Fibroblast of lung (primary cell): ENCODE results near the gene COMMD3.

Experiments used
- EZH2 ChIP-seq: IDR thresholded peaks from 2 replicates; pipeline ENCODE4 v1.5.1; 2012; ENCODE audit warnings: low read length, control low read depth, mild to moderate bottlenecking; ENCODE audit errors: missing control alignments
- TF ChIP-seq, protein P1 (sequence below), 2 donors: IDR thresholded peaks in 1 of 2; conservative IDR thresholded peaks in 1 of 2; 1 replicate in 1 of 2; 2 replicates in 1 of 2; pipeline ENCODE4 v1.5.1; 2011 to 2012; ENCODE audit warnings: low read length in 2 of 2, control low read depth in 1 of 2, inconsistent platforms in 1 of 2, low read depth in 1 of 2, mild to moderate bottlenecking in 1 of 2

DNA sequence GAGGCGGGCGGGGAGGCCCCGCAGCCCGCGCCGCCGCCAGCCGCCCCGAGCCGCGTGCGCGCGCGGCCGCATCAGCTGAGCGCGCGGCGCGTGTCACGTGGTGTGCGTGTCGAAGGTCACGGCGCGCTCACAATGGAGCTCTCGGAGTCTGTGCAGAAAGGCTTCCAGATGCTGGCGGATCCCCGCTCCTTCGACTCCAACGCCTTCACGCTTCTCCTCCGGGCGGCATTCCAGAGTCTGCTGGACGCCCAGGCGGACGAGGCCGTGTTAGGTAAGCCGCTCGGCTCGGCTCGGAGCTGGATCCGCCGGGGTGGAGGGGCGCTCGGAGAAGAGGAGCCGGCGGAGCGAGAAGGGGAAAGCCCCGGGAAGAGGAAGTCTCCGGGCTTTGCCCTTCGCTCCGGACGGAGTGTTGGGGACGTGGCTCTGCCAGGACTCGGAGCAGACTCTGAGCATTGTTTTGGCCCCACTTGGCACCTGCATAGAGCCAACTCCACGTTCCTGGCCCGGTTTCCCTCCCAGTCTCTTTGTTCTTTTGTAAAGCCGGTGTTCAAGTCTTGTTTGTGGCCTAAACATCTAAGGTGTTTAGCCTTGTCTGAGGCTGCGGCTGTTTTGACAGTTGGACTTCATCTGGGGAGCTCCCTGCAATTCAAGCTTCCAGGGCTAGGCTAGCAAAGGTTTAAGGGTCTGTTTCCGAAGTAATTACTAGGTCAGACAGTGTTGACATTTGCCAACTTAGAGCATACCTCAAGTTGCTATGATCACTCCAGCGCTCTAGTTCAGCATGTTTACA is at the start of gene COMMD3:
- TF ChIP-seq, protein P1, sequence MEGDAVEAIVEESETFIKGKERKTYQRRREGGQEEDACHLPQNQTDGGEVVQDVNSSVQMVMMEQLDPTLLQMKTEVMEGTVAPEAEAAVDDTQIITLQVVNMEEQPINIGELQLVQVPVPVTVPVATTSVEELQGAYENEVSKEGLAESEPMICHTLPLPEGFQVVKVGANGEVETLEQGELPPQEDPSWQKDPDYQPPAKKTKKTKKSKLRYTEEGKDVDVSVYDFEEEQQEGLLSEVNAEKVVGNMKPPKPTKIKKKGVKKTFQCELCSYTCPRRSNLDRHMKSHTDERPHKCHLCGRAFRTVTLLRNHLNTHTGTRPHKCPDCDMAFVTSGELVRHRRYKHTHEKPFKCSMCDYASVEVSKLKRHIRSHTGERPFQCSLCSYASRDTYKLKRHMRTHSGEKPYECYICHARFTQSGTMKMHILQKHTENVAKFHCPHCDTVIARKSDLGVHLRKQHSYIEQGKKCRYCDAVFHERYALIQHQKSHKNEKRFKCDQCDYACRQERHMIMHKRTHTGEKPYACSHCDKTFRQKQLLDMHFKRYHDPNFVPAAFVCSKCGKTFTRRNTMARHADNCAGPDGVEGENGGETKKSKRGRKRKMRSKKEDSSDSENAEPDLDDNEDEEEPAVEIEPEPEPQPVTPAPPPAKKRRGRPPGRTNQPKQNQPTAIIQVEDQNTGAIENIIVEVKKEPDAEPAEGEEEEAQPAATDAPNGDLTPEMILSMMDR (conservative IDR thresholded peaks at IDR 0.05 in 1 of 2, IDR thresholded peaks at IDR 0.05 in 1 of 2; ENCODE audit: low read depth in 1 of 2, low read length in 2 of 2) = no peak
- TF ChIP-seq EZH2 = no peak
